Activated naive CD4-positive, alpha-beta T cell treated with anti-CD3 and anti-CD28 coated beads, Interleukin-2, amount 50 U/mL, for 24 hours (primary cell): ENCODE measurements around the gene ATG7.
"Not testable (repeated sequence)": the region's sequence is repeated elsewhere in the genome, so short reads cannot be mapped to it uniquely, and the experiment has no call there.

Experiments used
- H3K27ac Mint-ChIP-seq: one replicate; pipeline ENCODE4 v1.8.0; 2021; ENCODE audit warnings: mild to moderate bottlenecking, mixed read lengths
- H3K27me3 Mint-ChIP-seq: one replicate; pipeline ENCODE4 v1.8.0; 2021; ENCODE audit warnings: mixed read lengths
- H3K36me3 Mint-ChIP-seq: one replicate; pipeline ENCODE4 v1.8.0; 2021; ENCODE audit warnings: mixed read lengths
- H3K4me1 Mint-ChIP-seq: one replicate; pipeline ENCODE4 v1.8.0; 2021; ENCODE audit warnings: mixed read lengths
- H3K4me3 Mint-ChIP-seq: one replicate; pipeline ENCODE4 v1.8.0; 2021; ENCODE audit warnings: mild to moderate bottlenecking, mixed read lengths
- H3K9me3 Mint-ChIP-seq: one replicate; pipeline ENCODE4 v1.8.0; 2021; ENCODE audit warnings: mixed read lengths

Gene ATG7

GRCh38 chr3:11570251-11570650 is 298.1 kb downstream of the ATG7 start:
- Mint-ChIP-seq H3K4me1 (peaks cover 10% of the 10 kb centered on the region), H3K9me3 (no peaks in the 10 kb centered on the region), H3K36me3 (peaks cover 3% of the 10 kb centered on the region), H3K27me3 (no peaks in the 10 kb centered on the region), H3K4me3 (no peak overlapping the region), H3K27ac (no peak overlapping the region)

GRCh38 chr3:11570789-11571495 is 298.7 kb downstream of the ATG7 start:
- peaks cover 10% of the 10 kb centered on the region for H3K4me1 Mint-ChIP-seq
- no peak overlapping the region for H3K27ac Mint-ChIP-seq
- no peak overlapping the region for H3K4me3 Mint-ChIP-seq
- no peaks in the 10 kb centered on the region for H3K9me3 Mint-ChIP-seq
- no peaks in the 10 kb centered on the region for H3K27me3 Mint-ChIP-seq
- peaks cover 3% of the 10 kb centered on the region for H3K36me3 Mint-ChIP-seq

- H3K4me3 Mint-ChIP-seq, H3K27ac Mint-ChIP-seq, H3K9me3 Mint-ChIP-seq, H3K36me3 Mint-ChIP-seq, H3K27me3 Mint-ChIP-seq: not testable (repeated sequence)
- H3K4me1 Mint-ChIP-seq = peaks cover 12% of the 10 kb centered on the region
Measured at GRCh38 chr3:11572660-11573059, 300.5 kb downstream of the ATG7 start.

- no peaks in the 10 kb centered on the region for H3K9me3 Mint-ChIP-seq
- H3K4me1 Mint-ChIP-seq = peaks cover 25% of the 10 kb centered on the region
- H3K27ac Mint-ChIP-seq = peak overlapping the region; percentile 76
- H3K27me3 Mint-ChIP-seq = no peaks in the 10 kb centered on the region
- peaks cover 3% of the 10 kb centered on the region for H3K36me3 Mint-ChIP-seq
- H3K4me3 Mint-ChIP-seq = no peak overlapping the region
Measured at GRCh38 chr3:11574981-11575669, 302.9 kb downstream of the ATG7 start.

GRCh38 chr3:11575677-11576076 is 303.5 kb downstream of the ATG7 start:
- Mint-ChIP-seq H3K27me3 (no peaks in the 10 kb centered on the region), H3K36me3 (peaks cover 3% of the 10 kb centered on the region)

GRCh38 chr3:11576453-11576852 is 304.3 kb downstream of the ATG7 start:
- Mint-ChIP-seq H3K27me3 (no peaks in the 10 kb centered on the region), H3K9me3 (no peaks in the 10 kb centered on the region), H3K36me3 (peaks cover 3% of the 10 kb centered on the region), H3K4me1 (peaks cover 29% of the 10 kb centered on the region), H3K4me3 (no peak overlapping the region), H3K27ac (no peak overlapping the region)

More at GRCh38 chr3:11575677-11576076, 303.5 kb downstream of the ATG7 start:
- Mint-ChIP-seq H3K27ac (no peak overlapping the region), H3K4me3 (no peak overlapping the region), H3K4me1 (peaks cover 26% of the 10 kb centered on the region), H3K9me3 (no peaks in the 10 kb centered on the region)

GRCh38 chr3:11578169-11578568 is 306.0 kb downstream of the ATG7 start:
- Mint-ChIP-seq H3K4me3 (no peak overlapping the region), H3K27ac (no peak overlapping the region), H3K27me3 (no peaks in the 10 kb centered on the region), H3K36me3 (peaks cover 3% of the 10 kb centered on the region), H3K9me3 (no peaks in the 10 kb centered on the region), H3K4me1 (peaks cover 46% of the 10 kb centered on the region)

GRCh38 chr3:11580645-11581044 is 308.4 kb downstream of the ATG7 start:
- H3K36me3 Mint-ChIP-seq = no peaks in the 10 kb centered on the region
- no peaks in the 10 kb centered on the region for H3K27me3 Mint-ChIP-seq
- H3K27ac Mint-ChIP-seq = no peak overlapping the region
- no peak overlapping the region for H3K4me3 Mint-ChIP-seq
- peaks cover 64% of the 10 kb centered on the region for H3K4me1 Mint-ChIP-seq
- no peaks in the 10 kb centered on the region for H3K9me3 Mint-ChIP-seq

- Mint-ChIP-seq H3K9me3 (no peaks in the 10 kb centered on the region), H3K4me1 (peaks cover 70% of the 10 kb centered on the region), H3K27me3 (no peaks in the 10 kb centered on the region), H3K36me3 (peaks cover under 1% of the 10 kb centered on the region), H3K27ac (no peak overlapping the region), H3K4me3 (peak overlapping the region; percentile 80)
Measured at GRCh38 chr3:11581237-11582190, 309.3 kb downstream of the ATG7 start.

- peaks cover 77% of the 10 kb centered on the region for H3K4me1 Mint-ChIP-seq
- peak overlapping the region; percentile 80 for H3K4me3 Mint-ChIP-seq
Measured at GRCh38 chr3:11582191-11582968, 310.2 kb downstream of the ATG7 start.

GRCh38 chr3:11583235-11583634 is 311.0 kb downstream of the ATG7 start:
- Mint-ChIP-seq H3K27me3 (no peaks in the 10 kb centered on the region), H3K4me3 (peak overlapping the region; percentile 80)

More at GRCh38 chr3:11582191-11582968, 310.2 kb downstream of the ATG7 start:
- H3K9me3 Mint-ChIP-seq = no peaks in the 10 kb centered on the region
- H3K27me3 Mint-ChIP-seq = no peaks in the 10 kb centered on the region
- no peak overlapping the region for H3K27ac Mint-ChIP-seq
- peaks cover 3% of the 10 kb centered on the region for H3K36me3 Mint-ChIP-seq

GRCh38 chr3:11583638-11584046 is 311.4 kb downstream of the ATG7 start:
- Mint-ChIP-seq H3K4me3 (no peak overlapping the region), H3K36me3 (peaks cover 6% of the 10 kb centered on the region), H3K27ac (no peak overlapping the region), H3K4me1 (peaks cover 81% of the 10 kb centered on the region), H3K27me3 (no peaks in the 10 kb centered on the region), H3K9me3 (no peaks in the 10 kb centered on the region)

More at GRCh38 chr3:11583235-11583634, 311.0 kb downstream of the ATG7 start:
- Mint-ChIP-seq H3K36me3 (peaks cover 5% of the 10 kb centered on the region), H3K27ac (no peak overlapping the region), H3K4me1 (peaks cover 78% of the 10 kb centered on the region), H3K9me3 (no peaks in the 10 kb centered on the region)

GRCh38 chr3:11584570-11584969 is 312.4 kb downstream of the ATG7 start:
- no peak overlapping the region for H3K4me3 Mint-ChIP-seq
- H3K4me1 Mint-ChIP-seq = peaks cover 86% of the 10 kb centered on the region
- H3K36me3 Mint-ChIP-seq = peaks cover 11% of the 10 kb centered on the region
- no peaks in the 10 kb centered on the region for H3K27me3 Mint-ChIP-seq
- peak overlapping the region; percentile 1 for H3K27ac Mint-ChIP-seq
- H3K9me3 Mint-ChIP-seq = no peaks in the 10 kb centered on the region

GRCh38 chr3:11587766-11588165 is 315.6 kb downstream of the ATG7 start:
- Mint-ChIP-seq H3K4me1 (peaks cover 81% of the 10 kb centered on the region), H3K4me3 (no peak overlapping the region), H3K27ac (peak overlapping the region; percentile 56), H3K36me3 (peaks cover 11% of the 10 kb centered on the region), H3K27me3 (no peaks in the 10 kb centered on the region), H3K9me3 (no peaks in the 10 kb centered on the region)

GRCh38 chr3:11588338-11588737 is 316.1 kb downstream of the ATG7 start:
- peak overlapping the region; percentile 85 for H3K27ac Mint-ChIP-seq
- H3K9me3 Mint-ChIP-seq = no peaks in the 10 kb centered on the region

More at GRCh38 chr3:11588338-11588737, 316.1 kb downstream of the ATG7 start:
- Mint-ChIP-seq H3K36me3 (peaks cover 11% of the 10 kb centered on the region), H3K4me3 (no peak overlapping the region), H3K4me1 (peaks cover 80% of the 10 kb centered on the region), H3K27me3 (no peaks in the 10 kb centered on the region)
